GM21619 (cell line): Measurements from ENCODE around the gene GPC4.

Experiments
- ATAC-seq: cut with Tn5 transposase; IDR thresholded peaks from one replicate; pipeline ENCODE4 v1.9.1; 2021; ENCODE audit not compliant: unreplicated experiment

GPC4 gene

DNA sequence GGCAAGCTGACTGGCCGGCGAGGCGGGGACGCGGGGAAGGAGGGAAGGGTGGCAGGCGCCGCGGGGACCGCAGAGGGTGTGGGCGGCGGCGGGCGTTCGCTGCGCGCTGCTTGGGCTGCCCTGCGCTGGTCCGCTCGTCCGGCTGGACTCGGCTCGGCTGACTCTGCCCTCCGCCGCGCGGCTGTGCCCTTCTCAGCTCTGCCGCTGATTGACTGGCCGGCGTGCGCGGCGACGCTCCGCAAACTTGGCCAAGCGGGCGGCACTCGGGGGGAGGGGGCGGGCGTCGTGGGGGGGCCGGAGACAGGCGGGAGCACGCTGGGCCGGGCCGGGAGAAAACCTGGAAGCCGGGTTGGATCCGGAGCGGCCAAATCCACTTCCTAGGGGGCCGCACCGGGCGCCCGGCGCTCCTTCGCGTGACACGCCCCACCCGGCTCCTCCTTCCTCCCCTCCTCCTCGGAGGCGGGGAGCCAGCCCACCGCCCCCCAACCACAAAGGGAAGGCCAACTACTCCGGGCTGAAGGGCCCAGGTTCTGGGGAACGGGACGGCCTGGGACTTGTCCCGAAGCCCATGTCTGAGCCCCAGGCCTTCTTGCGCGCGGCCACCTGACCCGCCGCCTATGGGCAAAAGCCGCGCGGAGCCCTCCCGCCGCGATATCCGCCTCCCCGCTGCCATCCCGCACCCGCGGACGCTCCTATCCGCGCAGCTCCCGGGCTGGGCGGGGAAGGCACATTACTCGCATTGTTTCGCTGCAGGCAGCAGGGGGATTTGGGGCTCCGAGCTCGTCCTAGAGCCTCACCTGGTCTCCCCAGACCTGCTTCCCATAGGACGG, at the start of gene GPC4:
TSS of gene GPC4 (minus strand) at position 214 of the 830 bp plus-strand sequence. CDS start 524 bp downstream, outside the sequence.
- ATAC-seq = no peak

DNA sequence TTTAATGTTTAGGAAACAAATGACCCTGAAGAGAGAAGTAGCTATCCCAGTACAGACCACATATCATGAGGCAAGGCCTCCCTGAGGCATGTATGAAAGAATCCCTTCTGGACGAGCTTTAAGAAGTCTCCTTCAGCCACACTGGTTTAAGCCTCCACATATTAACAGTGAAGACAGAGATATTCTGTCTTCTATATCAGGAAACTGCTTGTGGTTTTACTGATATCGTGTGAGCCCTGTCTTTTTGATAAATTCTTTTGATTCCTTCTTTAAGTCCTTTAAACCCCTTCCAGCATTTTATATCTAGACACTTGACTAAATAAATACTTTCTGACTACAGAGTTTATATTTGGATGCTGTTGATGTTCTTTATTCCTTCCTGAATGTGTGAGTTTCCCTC, 45.9 kb upstream of the GPC4 start:
- ATAC-seq = no peak

DNA sequence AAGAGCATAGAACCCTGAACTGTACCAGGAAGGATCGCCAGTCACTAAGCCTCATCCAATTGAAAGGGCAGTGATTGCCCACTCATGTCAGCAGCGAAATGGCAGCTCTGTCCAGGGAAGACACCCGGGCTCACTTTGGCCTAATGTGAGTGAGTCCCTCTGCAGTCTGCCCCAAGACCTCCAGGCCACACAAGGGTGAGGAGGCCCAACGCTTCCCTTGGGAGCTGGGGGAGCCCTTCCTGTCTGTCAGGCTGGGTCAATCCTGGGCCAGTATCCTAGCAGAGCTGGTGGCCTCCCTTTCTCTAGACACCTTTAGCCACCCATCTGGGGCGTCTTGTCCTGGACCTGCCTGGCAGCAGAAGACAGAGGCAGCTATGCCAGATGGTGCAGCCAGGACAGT, 39.6 kb upstream of the GPC4 start:
- no peak for ATAC-seq

DNA sequence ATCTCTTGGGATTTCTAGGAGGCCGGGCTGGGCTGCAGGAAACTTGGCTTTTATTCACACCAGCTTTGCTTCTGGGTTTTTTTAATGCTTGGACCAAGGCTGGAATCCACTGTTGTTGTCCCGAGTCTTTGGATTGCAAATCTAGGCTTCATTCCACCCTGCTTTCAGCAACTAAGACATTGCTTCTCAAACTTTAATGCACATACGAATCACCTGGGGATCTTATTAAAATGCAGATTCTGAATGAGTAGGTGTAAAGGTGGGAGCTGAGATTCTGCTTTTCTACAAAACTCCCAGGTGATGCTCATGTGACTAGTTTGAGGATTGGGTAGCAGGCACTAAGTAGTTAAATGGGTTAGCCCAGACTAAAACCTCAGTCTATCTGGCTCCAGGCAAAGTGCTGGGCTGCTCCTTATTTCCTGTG, 39.2 kb upstream of the GPC4 start:
- no peak for ATAC-seq

DNA sequence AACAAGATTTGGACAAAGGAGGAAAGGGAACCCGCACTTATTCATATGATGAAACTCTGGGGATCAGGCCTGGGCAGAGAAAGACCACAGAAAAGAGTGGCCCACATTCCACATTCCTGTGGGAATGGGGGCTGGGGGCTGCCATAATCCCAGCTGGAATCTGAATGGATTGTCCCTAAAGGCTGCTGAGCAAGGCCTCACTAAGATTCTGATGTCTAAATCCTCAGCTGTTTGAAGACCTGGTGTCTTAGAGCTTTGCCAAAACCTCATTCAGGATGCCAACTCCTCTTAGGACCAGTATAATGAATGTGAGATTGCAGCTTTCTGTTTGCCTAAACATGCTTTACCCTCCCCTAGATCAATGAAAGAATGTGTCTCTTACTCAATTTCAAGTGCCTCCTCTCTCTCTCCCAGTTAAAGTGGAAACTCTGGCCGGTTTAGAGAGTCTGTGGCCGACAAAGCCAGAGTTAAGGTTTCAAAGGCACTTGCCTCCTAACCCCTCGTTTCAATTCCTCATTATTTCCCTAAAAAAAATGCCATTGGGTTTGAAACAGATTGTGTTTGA, 33.3 kb upstream of the GPC4 start:
- ATAC-seq = no peak

DNA sequence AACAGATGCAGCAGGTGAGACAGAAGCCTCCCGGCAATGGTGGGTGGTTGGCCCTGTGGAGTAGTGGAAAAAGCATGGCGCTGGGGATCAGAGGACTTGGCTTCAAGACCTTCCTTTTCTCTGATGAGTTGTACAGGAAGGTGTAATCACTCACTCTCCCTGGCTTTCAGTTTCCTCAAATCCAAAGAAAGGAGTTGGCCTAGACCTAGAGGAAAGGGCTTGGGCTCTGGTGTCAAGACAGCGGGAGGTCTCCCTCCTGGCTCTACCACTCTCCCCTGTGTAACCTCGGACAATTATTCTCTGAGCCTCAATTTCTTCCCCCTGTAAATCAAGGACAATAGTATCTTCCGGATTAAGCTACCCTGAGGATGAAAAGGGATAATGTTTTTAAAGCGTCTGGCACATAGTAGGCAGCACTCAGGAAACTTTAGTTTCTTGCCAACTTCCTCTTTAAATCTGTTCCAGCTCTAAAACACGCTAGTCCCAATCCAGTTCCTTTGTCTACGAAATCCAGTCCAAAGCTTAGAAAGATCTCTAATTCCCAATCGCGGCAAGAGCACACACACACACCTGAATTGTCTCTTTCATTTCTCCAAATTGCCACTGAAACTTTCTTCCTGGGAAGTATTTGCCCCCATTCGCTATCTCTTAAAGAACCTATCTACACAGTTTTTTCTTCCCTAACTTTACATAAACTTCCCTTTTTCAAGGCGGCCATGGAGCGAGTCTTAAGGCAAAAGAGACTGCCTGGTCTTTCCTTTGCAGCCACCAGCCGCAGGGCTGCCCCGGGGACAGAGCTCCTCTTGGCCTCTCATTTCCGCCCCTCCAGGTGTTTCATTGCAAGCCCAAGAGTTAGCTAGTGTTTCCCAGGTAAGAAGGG, 29.9 kb upstream of the GPC4 start:
- ATAC-seq = no peak

DNA sequence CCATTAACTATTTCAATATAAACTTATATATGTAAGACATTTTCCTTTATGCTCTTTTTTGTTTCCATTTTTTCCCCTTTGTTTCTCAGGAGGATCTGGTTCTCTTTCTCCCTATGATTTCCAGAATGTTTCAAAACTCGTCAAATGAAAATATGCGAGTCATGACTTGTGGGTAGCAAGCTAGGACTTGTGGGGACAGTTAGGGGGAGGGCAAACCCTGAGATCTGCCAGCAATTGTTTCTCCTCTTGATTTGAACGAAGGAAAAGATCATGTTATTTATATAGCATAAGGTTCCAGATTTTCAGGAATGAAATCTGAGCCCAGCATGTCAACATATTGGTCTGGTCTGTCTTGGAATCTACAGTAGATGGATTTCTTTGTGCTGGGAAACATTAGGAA, 28.9 kb upstream of the GPC4 start:
- no peak for ATAC-seq

DNA sequence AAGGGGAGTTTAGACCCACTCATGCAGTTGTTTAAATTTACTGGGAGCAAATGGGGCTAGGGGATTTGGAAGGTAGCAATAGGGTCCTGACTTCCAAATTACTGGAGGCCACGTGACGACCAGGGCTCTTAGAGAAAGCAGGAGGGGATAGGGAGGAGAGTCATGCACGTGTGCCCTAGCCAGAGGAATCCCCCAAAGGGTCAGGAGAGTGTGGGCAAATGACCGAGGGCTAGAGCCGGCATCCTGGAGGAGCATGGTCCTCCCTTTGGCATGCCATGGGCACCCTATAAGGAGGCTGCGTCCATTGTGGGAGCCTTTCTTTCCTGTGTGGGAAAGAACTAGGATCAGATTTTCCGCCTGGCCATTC, 25.5 kb upstream of the GPC4 start:
- no peak for ATAC-seq

DNA sequence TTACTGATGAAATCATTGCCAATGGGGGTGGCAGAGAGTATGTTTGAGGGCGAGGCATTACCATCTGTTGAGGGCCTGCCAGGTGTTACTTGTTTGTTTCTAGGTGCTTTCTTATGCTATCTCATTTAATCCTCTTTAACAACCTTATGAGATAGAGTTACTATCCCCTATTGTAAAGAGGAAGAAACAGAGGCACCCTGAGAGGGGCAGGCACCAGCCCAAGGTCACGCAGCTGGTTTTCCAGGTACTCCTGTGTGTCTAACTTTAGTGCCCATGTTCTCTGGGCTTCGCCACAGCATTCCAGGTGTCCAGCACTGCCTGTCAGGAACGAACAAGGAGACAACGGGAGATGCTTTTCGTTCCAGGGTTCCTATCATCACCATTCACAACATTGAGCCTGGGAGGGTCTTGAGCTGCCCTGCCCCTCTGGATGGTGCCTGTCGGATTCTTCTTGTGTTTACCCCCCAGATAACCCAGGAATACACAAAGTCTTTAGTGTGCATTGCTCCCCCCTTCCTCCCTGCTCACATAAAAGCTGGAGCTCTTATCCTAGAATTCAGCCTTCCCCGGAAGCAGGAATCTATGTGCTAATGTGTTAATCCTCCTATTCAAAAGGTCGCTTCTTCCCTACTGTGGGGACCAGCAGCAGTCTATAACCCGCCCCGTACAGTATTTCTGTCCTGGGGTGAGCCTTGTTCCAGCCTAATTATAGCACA, 24.9 kb upstream of the GPC4 start:
- no peak for ATAC-seq

DNA sequence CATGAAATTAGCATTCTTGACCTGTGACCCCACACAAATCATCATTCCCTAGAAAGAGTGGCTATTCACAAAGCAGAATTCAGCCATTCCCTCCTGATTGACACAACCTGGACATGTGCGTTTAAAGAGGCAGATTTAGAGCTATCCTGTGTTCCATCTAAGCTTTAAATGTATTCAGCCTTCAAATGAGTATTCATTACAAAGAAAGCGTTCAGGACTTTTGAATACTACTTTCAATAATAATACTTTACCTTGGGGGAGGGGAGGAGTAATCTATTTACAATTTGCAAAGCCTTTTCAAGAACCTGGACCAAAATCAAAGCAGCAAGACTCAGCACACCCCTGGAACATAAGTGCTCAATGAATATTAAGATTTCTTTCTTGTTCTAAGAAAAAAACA, 22.5 kb upstream of the GPC4 start:
- no peak for ATAC-seq

DNA sequence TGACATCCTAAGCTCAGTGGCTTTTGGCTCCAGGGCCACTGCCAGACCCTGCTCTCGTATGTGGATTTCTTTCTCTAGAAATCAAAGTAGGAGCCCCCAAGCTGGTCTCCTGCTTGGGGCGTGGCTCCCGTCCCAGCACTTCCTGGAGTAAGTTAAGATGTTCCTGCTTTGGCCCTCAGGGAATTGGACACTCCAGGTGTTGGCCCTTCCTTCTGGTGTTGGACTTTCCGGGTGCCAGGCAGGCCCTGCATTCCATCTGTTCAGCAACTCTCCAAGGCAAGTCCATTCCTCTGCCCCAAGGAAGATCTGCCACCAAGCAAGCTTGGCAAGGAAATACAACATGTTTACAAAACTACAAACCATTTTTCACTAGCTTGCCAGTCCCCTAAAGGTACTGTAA, 22.1 kb upstream of the GPC4 start:
- ATAC-seq = no peak

DNA sequence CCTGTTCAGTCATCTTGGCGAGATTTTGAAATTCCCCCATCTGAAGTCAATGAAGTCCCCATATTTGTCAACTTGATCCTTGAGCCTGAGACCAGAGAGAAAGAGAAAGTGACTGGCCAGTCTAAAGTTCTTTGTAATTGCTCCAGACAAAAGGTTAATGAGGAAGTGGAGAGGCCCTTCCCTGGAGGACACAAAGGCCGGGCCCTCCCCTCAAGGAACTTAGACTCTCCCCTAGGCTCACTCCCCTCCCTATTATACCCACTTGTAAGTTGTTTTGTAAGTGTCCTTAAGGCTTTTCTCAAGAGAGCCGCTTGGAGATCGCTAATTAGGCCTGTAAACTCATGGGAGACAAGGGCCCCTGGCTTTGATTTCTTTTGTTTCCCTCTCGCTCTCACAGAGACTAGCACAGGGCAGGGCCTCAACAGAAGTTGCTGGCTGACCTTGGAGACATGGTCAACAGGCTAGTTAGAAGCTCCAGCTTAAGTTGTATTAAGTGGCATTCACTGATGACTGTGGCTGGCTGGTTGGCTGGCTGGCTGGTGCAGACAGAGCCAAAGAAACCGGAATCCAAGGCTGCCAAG, 20.3 kb upstream of the GPC4 start:
- ATAC-seq = no peak

DNA sequence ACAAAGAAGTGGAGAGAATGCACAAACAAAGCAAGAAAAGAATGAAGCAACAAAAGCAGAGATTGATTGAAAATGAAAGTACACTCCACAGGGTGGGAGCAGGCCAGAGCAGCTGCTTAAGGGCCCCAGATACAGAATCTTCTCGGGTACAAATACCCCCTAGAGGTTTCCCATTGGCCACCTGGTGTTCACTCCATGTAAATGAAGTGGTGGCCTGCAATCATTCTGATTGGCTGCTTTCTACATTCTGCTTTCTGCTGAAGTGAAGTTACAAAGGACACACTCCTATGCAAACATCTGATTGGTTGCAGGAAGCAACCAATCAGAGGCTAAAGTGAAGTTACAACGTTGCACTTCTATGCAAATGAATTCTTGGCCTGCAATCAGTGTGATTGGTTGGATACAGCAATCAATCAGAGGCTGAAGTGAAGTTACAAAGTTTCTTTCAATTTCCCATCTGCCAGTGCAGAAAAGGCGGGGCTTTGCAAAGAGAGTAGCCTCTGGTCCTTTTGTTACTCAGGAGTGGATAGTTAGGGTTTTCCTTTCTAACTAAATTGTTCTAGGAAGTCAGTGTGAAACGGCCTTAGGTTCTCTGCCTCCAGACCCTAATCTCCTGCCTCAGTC, 19.0 kb upstream of the GPC4 start:
- no peak for ATAC-seq

DNA sequence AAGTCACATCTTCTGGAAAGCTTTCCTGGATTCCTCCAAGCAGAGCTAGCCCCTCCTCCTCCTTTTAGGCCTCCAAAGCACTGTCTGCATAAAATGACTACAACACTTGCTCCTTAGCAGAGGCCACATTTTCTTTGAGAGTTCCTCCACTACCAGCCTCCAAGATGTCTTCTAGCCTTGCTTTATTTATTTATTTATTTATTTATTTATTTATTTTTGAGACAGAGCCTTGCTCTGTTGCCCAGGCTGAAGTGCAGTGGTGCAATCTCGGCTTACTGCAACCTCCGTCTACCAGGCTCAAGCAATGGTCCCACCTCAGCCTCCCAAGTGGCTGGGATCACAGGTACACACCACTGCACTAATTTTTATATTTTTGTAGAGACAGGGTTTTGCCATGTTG, 4.6 kb upstream of the GPC4 start:
- no peak for ATAC-seq

DNA sequence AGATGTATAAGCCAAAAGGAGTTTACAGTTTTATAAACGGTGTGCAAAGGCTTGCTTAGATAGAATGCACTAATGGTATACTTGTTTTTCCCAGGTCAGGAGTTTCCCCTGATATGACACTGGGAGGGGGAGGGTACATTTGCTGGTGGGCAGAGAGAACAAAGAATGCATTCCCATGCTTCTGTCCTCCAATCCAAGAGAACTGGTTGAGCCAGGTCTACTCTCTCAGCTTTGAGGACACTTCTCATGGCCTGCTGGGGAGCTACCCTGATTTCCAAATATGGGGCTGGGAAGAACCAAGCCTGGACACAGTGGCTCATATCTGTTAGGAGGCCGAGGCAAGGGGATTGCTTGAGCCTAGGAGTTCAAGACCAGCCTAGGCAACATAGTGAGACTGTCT, 3.3 kb upstream of the GPC4 start:
- ATAC-seq = no peak

DNA sequence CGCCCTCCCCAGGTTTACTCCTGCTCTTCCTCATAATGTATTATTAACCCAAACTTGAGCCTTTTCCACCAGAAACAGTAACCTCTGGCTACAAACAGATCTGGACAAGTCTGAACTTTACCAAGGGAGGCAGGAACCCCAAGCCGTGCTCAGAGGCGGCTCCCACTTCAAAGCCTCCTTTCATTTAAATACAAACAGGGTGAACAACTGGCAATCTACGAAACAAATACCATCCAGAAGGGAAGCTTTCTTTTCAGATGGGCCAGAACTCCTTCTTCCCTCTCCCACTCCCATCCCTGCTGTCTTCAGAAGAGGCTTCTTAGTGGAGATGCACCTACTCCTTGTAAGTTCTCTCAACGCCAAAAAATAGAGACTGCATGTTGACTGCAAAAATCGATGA, 2.1 kb upstream of the GPC4 start:
- no peak for ATAC-seq

DNA sequence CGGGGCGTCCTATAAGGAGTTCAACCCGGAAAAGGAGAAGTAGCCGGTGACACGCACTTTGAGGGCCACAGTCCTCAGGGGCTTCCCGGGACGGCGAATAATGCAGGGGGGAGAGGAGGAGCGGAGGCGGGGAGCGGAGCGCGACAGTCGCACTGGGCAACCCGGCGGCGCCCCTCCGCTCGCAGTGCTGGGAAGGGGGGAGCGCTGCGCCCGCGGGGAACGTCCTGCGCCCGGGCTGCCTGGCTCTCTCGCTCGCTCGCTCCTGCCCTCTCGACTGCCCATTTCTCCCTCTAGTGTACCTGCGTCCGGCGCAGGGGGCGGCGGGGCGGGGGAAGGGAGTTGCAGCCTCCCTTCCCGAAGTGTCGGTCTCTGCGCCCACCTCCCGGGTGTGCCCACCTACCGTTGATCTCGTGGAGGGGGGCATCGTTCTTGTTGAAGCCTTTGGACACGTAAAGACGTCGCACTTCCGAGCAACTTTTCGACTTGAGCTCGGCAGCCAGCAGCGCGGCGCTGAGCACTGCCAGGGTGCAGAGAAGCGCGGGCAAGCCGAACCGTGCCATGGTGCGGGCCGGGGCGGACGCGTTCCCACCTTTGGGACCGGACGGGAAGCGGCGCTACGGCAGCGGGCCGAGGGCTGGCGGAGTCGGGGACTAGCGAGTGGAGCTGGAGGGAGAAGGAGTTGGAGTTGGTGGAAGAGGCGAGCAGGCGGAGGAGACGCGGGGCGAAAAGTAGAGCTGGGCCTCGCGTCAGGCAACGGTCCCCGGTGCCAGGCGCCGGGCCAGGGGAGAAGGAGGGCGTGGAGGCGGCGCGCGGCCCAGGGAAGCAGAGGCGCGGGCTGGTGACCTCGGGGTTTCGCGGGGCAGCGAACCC, 648 bp downstream of the GPC4 start:
- no peak for ATAC-seq

DNA sequence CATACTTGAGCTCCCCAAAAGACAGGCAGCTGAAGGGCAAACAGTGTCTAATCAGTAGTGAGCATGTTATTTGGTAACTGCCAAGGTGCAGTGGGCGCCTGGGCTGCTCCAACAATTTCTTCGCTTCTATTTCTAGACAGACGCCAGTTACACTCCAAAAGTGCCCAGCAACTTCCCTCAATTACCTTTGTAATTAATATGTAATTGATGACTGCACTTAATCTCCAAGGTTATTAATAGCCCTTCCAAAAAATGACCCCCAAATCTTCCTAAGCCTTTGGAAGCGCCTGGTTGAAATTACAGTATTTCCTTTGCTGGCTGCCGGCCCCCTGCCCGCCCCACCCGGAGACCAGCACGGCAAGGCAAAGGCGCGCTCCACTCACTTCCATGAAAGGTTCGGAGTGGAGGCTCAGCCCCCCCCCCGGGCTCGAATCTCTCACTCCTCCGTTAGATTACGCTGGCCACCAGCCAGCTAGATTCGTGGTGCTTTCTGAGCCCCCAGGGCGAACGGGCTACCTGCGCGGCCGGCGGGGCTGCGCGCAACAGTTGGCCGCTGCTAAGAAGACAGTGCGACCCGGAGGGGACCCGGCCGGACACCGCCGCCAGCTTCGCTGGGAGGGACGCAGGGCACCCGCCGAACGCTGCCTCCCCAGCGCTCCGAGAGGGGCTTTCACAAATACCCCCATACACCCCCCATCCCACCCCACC, 1.9 kb downstream of the GPC4 start:
- ATAC-seq = no peak

DNA sequence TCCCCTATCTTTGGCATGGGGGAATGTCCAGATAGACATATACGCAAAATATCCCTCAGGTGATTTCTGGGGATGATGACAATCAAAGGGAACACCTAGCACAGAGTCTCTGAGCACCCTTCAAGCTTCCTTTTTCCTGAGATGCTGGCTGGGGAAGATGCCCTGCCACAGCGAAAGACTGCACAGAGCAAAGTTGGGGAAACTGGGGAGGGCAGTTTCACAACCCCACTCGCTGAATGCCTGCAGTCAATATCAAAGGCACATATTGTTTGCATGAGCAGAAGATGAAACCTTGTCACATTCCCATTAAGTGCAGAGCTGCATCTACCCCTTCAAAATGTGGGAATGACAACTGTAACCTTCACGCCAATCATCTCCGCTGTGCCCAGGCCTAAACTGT, 2.6 kb downstream of the GPC4 start:
- no peak for ATAC-seq
